HepG2 (cell line): ENCODE data around the gene SPNS2. TPM values are rescaled to one million over a fixed set of nuclear protein-coding genes. Genes with fewer than 3 reads are reported as not detected.

ENCODE experiments used
- DPF2 ChIP-seq: sonication (generic); formaldehyde crosslinking; IDR thresholded peaks from 2 replicates; pipeline ENCODE4 v1.4.0; 2020; ENCODE audit warnings: mild to moderate bottlenecking, low read depth, missing genetic modification reagents, borderline replicate concordance
- IKZF1 ChIP-seq: fragments of 450-650 bp; IDR thresholded peaks from 2 replicates; pipeline ENCODE4 v1.7.1; 2016
- KDM4B ChIP-seq: sonication (generic); formaldehyde crosslinking; IDR thresholded peaks from 2 replicates; pipeline ENCODE4 v1.4.0; 2020; ENCODE audit warnings: missing genetic modification reagents
- KLF9 ChIP-seq: IDR thresholded peaks from 2 replicates; pipeline ENCODE4 v1.6.1; 2016; ENCODE audit warnings: low read depth
- RCOR2 ChIP-seq: IDR thresholded peaks from 2 replicates; pipeline ENCODE4 v1.6.1; 2016; ENCODE audit warnings: missing biosample characterization, missing genetic modification reagents
- RELA ChIP-seq: sonication (generic); formaldehyde crosslinking; IDR thresholded peaks from 2 replicates; pipeline ENCODE4 v1.4.0; 2020; ENCODE audit warnings: missing genetic modification reagents
- TARDBP ChIP-seq: sonication (generic); formaldehyde crosslinking; IDR thresholded peaks from 2 replicates; pipeline ENCODE4 v1.8.0; 2022; ENCODE audit warnings: mild to moderate bottlenecking, missing genetic modification reagents
- TEAD3 ChIP-seq: optimal IDR thresholded peaks from 2 replicates; pipeline ENCODE3; 2016; ENCODE audit warnings: borderline replicate concordance
- THAP11 ChIP-seq: IDR thresholded peaks from 2 replicates; pipeline ENCODE4 v1.6.1; 2016; ENCODE audit warnings: missing biosample characterization, missing genetic modification reagents
- WIZ ChIP-seq: sonication (generic); formaldehyde crosslinking; IDR thresholded peaks from 2 replicates; pipeline ENCODE4 v1.5.1; 2020; ENCODE audit warnings: mild to moderate bottlenecking, missing genetic modification reagents
- YEATS4 ChIP-seq: sonication (generic); formaldehyde crosslinking; IDR thresholded peaks from 2 replicates; pipeline ENCODE4 v1.4.0; 2020; ENCODE audit warnings: missing genetic modification reagents, borderline replicate concordance
- ZKSCAN1 ChIP-seq: fragments of 150-350 bp; IDR thresholded peaks from 2 replicates; pipeline ENCODE4 v1.6.1; 2014; ENCODE audit warnings: low read length
- ZNF17 ChIP-seq: sonication (generic); formaldehyde crosslinking; IDR thresholded peaks from 2 replicates; pipeline ENCODE4 v1.5.0; 2020; ENCODE audit warnings: mild to moderate bottlenecking, missing genetic modification reagents
- ZNF224 ChIP-seq: sonication (generic); formaldehyde crosslinking; IDR thresholded peaks from 2 replicates; pipeline ENCODE4 v1.5.0; 2020; ENCODE audit warnings: mild to moderate bottlenecking, missing genetic modification reagents
- ZNF496 ChIP-seq: sonication (generic); formaldehyde crosslinking; IDR thresholded peaks from 2 replicates; pipeline ENCODE4 v1.8.1; 2023; ENCODE audit warnings: mild to moderate bottlenecking, moderate library complexity, missing genetic modification reagents; ENCODE audit not compliant: insufficient replicate concordance
- ZNF746 ChIP-seq: sonication (generic); formaldehyde crosslinking; IDR thresholded peaks from 2 replicates; pipeline ENCODE4 v1.8.0; 2022; ENCODE audit warnings: mild to moderate bottlenecking, missing genetic modification reagents
- polyA plus RNA-seq, 8 experiments: library from polyadenylated mRNA; depleted of rRNA in 3 of 8; stranded (reverse) in 7 of 8; unstranded in 1 of 8; fragments of >200 nt; fragmentation: Illumina TruSeq in 4 of 8; extraction: Trizol in 4 of 8; gene quantifications; 2 replicates each; pipeline versions ENCODE4 v1.2.1 to v1.2.3, GENCODE V29; 2011 to 2016; ENCODE audit warnings: low read depth in 4 of 8, missing spikeins in 1 of 8, mixed read lengths in 1 of 8; ENCODE audit not compliant: insufficient read depth in 1 of 8
- total RNA-seq, 5 experiments: library from RNA; depleted of rRNA; stranded (reverse); fragments of >200 nt; fragmentation: Illumina TruSeq; extraction: Trizol; gene quantifications; 2 replicates each; pipeline ENCODE4 v1.2.3, GENCODE V29; 2016; ENCODE audit warnings: low read depth in 1 of 5
- TF ChIP-seq, protein P1 (sequence below), 2 experiments: sonication (generic) in 1 of 2; formaldehyde crosslinking in 1 of 2; IDR thresholded peaks; 2 replicates each; pipeline versions ENCODE4 v1.6.1 to v1.9.0; 2014 to 2022; ENCODE audit warnings: antibody characterized with exemption in 1 of 2, borderline replicate concordance in 1 of 2, inconsistent platforms in 1 of 2, low read depth in 1 of 2, missing genetic modification reagents in 1 of 2
- TF ChIP-seq, protein P2 (sequence below): IDR thresholded peaks from 2 replicates; pipeline ENCODE4 v1.4.0; 2020; ENCODE audit warnings: mild to moderate bottlenecking, missing genetic modification reagents
- TF ChIP-seq, protein P3 (sequence below): sonication (generic); formaldehyde crosslinking; IDR thresholded peaks from 2 replicates; pipeline ENCODE4 v1.5.0; 2020; ENCODE audit warnings: mild to moderate bottlenecking, missing genetic modification reagents, moderate library complexity

SPNS2 gene
- total and polyA plus RNA-seq, 2 of the 13 experiments (the other 11 are each of a cell fraction or from before 2014, with no cell fraction given) = 0.01 TPM; not detected in 1

DNA sequence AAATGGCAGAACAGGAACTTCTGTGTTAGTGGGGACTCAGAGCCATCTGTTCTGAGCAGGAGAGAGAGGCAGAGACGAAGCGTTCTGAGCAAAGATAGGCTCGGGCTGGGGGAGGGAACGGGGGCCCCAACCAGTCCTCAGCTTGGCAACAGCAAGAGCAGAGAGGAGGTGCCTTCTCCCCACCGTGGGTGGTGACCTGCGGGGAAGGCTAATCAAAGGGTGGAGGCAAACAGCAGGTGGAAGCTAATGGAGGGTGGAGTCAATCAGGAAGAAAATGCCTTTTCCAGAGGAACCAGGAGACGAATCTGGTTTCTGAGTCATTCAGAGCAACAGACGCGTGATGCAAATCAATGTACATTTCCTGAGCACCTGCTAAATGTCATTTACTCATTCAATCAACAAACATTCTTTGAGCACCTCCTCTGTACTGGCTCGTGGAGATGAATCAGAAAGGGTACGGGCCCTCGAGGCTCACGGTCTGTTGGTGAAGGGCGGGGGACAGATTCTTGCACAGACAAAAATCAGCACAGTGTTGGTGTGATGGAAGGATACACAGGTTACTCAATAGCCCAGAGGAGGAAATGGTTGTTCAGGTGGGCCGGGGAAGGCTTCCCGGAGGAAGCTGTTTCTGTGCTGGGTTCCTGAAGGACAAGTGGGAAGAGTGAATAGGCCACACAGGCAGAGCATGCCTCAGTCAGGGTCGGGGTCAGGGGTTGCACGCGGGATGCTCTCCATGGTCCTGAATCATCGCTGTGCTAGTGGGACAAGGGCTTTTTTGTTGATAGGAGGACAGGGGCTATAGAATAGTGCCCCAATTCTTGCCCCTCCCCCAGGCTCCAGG lies 5.7 kb upstream of the SPNS2 start (continued):
- TF ChIP-seq, protein P1, sequence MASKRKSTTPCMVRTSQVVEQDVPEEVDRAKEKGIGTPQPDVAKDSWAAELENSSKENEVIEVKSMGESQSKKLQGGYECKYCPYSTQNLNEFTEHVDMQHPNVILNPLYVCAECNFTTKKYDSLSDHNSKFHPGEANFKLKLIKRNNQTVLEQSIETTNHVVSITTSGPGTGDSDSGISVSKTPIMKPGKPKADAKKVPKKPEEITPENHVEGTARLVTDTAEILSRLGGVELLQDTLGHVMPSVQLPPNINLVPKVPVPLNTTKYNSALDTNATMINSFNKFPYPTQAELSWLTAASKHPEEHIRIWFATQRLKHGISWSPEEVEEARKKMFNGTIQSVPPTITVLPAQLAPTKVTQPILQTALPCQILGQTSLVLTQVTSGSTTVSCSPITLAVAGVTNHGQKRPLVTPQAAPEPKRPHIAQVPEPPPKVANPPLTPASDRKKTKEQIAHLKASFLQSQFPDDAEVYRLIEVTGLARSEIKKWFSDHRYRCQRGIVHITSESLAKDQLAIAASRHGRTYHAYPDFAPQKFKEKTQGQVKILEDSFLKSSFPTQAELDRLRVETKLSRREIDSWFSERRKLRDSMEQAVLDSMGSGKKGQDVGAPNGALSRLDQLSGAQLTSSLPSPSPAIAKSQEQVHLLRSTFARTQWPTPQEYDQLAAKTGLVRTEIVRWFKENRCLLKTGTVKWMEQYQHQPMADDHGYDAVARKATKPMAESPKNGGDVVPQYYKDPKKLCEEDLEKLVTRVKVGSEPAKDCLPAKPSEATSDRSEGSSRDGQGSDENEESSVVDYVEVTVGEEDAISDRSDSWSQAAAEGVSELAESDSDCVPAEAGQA (IDR thresholded peaks at IDR 0.05; ENCODE audit: low read depth) = no peak
- TF ChIP-seq, protein P1 (CRISPR knock-in tag; IDR thresholded peaks at IDR 0.05; ENCODE audit: borderline replicate concordance) = no peak; the same call in 1 of the 2 replicates
- no peak; the same call in 1 of the 2 replicates for TF ChIP-seq KLF9 (CRISPR knock-in tag)
- TF ChIP-seq RCOR2 (CRISPR knock-in tag) = no peak
- no peak for TF ChIP-seq ZNF746 (CRISPR knock-in tag)
- TF ChIP-seq DPF2 = no peak
- TF ChIP-seq TARDBP (CRISPR knock-in tag) = no peak
- no peak for TF ChIP-seq YEATS4 (CRISPR knock-in tag)
- TF ChIP-seq ZNF496 (CRISPR knock-in tag) = no peak
- 0 out of 2 replicates have a peak, but pooled peaks have one; percentile 66 for TF ChIP-seq ZNF224 (CRISPR knock-in tag)
- peak; percentile 77 for TF ChIP-seq THAP11 (CRISPR knock-in tag)
- TF ChIP-seq WIZ (CRISPR knock-in tag) = peak; percentile 99
- 0 out of 2 replicates have a peak, but pooled peaks have one; percentile 39 for TF ChIP-seq KDM4B (CRISPR knock-in tag)
- TF ChIP-seq, protein P2, sequence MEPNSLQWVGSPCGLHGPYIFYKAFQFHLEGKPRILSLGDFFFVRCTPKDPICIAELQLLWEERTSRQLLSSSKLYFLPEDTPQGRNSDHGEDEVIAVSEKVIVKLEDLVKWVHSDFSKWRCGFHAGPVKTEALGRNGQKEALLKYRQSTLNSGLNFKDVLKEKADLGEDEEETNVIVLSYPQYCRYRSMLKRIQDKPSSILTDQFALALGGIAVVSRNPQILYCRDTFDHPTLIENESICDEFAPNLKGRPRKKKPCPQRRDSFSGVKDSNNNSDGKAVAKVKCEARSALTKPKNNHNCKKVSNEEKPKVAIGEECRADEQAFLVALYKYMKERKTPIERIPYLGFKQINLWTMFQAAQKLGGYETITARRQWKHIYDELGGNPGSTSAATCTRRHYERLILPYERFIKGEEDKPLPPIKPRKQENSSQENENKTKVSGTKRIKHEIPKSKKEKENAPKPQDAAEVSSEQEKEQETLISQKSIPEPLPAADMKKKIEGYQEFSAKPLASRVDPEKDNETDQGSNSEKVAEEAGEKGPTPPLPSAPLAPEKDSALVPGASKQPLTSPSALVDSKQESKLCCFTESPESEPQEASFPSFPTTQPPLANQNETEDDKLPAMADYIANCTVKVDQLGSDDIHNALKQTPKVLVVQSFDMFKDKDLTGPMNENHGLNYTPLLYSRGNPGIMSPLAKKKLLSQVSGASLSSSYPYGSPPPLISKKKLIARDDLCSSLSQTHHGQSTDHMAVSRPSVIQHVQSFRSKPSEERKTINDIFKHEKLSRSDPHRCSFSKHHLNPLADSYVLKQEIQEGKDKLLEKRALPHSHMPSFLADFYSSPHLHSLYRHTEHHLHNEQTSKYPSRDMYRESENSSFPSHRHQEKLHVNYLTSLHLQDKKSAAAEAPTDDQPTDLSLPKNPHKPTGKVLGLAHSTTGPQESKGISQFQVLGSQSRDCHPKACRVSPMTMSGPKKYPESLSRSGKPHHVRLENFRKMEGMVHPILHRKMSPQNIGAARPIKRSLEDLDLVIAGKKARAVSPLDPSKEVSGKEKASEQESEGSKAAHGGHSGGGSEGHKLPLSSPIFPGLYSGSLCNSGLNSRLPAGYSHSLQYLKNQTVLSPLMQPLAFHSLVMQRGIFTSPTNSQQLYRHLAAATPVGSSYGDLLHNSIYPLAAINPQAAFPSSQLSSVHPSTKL (CRISPR knock-in tag) = peak; percentile 69
- peak; percentile 67 for TF ChIP-seq TEAD3 (CRISPR knock-in tag)
- TF ChIP-seq, protein P3, sequence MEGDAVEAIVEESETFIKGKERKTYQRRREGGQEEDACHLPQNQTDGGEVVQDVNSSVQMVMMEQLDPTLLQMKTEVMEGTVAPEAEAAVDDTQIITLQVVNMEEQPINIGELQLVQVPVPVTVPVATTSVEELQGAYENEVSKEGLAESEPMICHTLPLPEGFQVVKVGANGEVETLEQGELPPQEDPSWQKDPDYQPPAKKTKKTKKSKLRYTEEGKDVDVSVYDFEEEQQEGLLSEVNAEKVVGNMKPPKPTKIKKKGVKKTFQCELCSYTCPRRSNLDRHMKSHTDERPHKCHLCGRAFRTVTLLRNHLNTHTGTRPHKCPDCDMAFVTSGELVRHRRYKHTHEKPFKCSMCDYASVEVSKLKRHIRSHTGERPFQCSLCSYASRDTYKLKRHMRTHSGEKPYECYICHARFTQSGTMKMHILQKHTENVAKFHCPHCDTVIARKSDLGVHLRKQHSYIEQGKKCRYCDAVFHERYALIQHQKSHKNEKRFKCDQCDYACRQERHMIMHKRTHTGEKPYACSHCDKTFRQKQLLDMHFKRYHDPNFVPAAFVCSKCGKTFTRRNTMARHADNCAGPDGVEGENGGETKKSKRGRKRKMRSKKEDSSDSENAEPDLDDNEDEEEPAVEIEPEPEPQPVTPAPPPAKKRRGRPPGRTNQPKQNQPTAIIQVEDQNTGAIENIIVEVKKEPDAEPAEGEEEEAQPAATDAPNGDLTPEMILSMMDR (CRISPR knock-in tag) = no peak
- no peak for TF ChIP-seq ZKSCAN1
- no peak for TF ChIP-seq IKZF1
- no peak for TF ChIP-seq RELA (CRISPR knock-in tag)
- TF ChIP-seq ZNF17 (CRISPR knock-in tag) = no peak
